GM12878 (cell line): ENCODE results near the gene SLC2A4. TPM values are rescaled to one million over a fixed set of nuclear protein-coding genes. Genes with fewer than 3 reads are reported as not detected.

Experiments
- BHLHE40 ChIP-seq, 2 experiments: fragments of 450-650 bp in 1 of 2; IDR thresholded peaks; 2 replicates each; pipeline ENCODE4 v1.6.1; 2011 to 2017; ENCODE audit warnings: low read depth in 2 of 2, borderline replicate concordance in 1 of 2, improper control_type of control experiment in 1 of 2, low read length in 1 of 2, mild to moderate bottlenecking in 1 of 2
- CHD2 ChIP-seq: IDR thresholded peaks from 2 replicates; pipeline ENCODE4 v1.6.1; 2011; ENCODE audit warnings: low read depth, low read length, improper control_type of control experiment, borderline replicate concordance
- CREM ChIP-seq: IDR thresholded peaks from 2 replicates; pipeline ENCODE4 v1.6.1; 2014; ENCODE audit warnings: antibody characterized with exemption, low read depth
- EED ChIP-seq: sonication (generic); IDR thresholded peaks from 2 replicates; pipeline ENCODE4 v1.6.1; 2016; ENCODE audit warnings: antibody characterized with exemption, low read depth
- ESRRA ChIP-seq: IDR thresholded peaks from 2 replicates; pipeline ENCODE4 v1.6.1; 2012; ENCODE audit warnings: mild to moderate bottlenecking, low read length, improper control_type of control experiment
- HDGF ChIP-seq: fragments of 450-650 bp; IDR thresholded peaks from 2 replicates; pipeline ENCODE4 v1.6.1; 2016; ENCODE audit warnings: antibody characterized with exemption
- IRF5 ChIP-seq: fragments of 450-650 bp; IDR thresholded peaks from 2 replicates; pipeline ENCODE4 v1.6.1; 2017; ENCODE audit warnings: borderline replicate concordance
- JUNB ChIP-seq: IDR thresholded peaks from 2 replicates; pipeline ENCODE4 v1.6.1; 2016; ENCODE audit warnings: antibody characterized with exemption, mild to moderate bottlenecking
- KAT2A ChIP-seq: conservative IDR thresholded peaks from 2 replicates; pipeline ENCODE4 v1.6.1; 2011; ENCODE audit warnings: low read depth, low read length; ENCODE audit not compliant: control insufficient read depth
- KLF5 ChIP-seq: fragments of 450-650 bp; IDR thresholded peaks from 2 replicates; pipeline ENCODE4 v1.6.1; 2014; ENCODE audit warnings: mild to moderate bottlenecking; ENCODE audit not compliant: partially characterized antibody
- MAX ChIP-seq: IDR thresholded peaks from 2 replicates; pipeline ENCODE4 v1.6.1; 2012; ENCODE audit warnings: low read depth, low read length, improper control_type of control experiment
- MYB ChIP-seq: fragments of 150-350 bp; IDR thresholded peaks from 2 replicates; pipeline ENCODE4 v1.6.1; 2014; ENCODE audit warnings: mild to moderate bottlenecking, low read depth, low read length, borderline replicate concordance
- NFYB ChIP-seq: IDR thresholded peaks from 2 replicates; pipeline ENCODE4 v1.6.1; 2011; ENCODE audit warnings: low read depth, mild to moderate bottlenecking, low read length, improper control_type of control experiment, moderate library complexity; ENCODE audit not compliant: insufficient read depth
- NR2C1 ChIP-seq: fragments of 450-650 bp; IDR thresholded peaks from 2 replicates; pipeline ENCODE4 v1.6.1; 2017; ENCODE audit warnings: antibody characterized with exemption, mild to moderate bottlenecking, moderate library complexity
- POLR2AphosphoS2 ChIP-seq: IDR thresholded peaks from 2 replicates; pipeline ENCODE4 v1.6.1; 2011; ENCODE audit warnings: low read depth, mild to moderate bottlenecking, low read length, improper control_type of control experiment, moderate library complexity
- POLR2AphosphoS5 ChIP-seq: IDR thresholded peaks from 2 replicates; pipeline ENCODE4 v1.6.1; 2011; ENCODE audit warnings: mild to moderate bottlenecking, low read length, inconsistent platforms
- RB1 ChIP-seq: fragments of 450-650 bp; formaldehyde crosslinking; IDR thresholded peaks from 2 replicates; pipeline ENCODE4 v1.6.1; 2017; ENCODE audit warnings: mild to moderate bottlenecking, borderline replicate concordance
- SIX5 ChIP-seq: IDR thresholded peaks from 2 replicates; pipeline ENCODE4 v1.6.1; 2011; ENCODE audit warnings: mild to moderate bottlenecking, low read depth, low read length, moderate library complexity; ENCODE audit not compliant: severe bottlenecking
- SMARCA5 ChIP-seq: fragments of 450-650 bp; IDR thresholded peaks from 2 replicates; pipeline ENCODE4 v1.6.1; 2017; ENCODE audit warnings: mild to moderate bottlenecking
- STAT1 ChIP-seq: fragments of 450-650 bp; conservative IDR thresholded peaks from 2 replicates; pipeline ENCODE4 v1.6.1; 2014; ENCODE audit warnings: antibody characterized with exemption, mild to moderate bottlenecking
- STAT3 ChIP-seq: IDR thresholded peaks from 2 replicates; pipeline ENCODE4 v1.6.1; 2011; ENCODE audit warnings: low read depth, low read length, improper control_type of control experiment
- TARDBP ChIP-seq: IDR thresholded peaks from 2 replicates; pipeline ENCODE4 v1.6.1; 2016; ENCODE audit warnings: borderline replicate concordance
- WRNIP1 ChIP-seq: IDR thresholded peaks from 2 replicates; pipeline ENCODE4 v1.6.1; 2011; ENCODE audit warnings: low read depth, low read length, improper control_type of control experiment, borderline replicate concordance
- polyA plus RNA-seq, 11 experiments: library from polyadenylated mRNA; depleted of rRNA in 4 of 11; unstranded in 6 of 11; stranded (reverse) in 5 of 11; fragments of >200 nt; fragmentation: Nextera tagmentation in 4 of 11; fragmentation: Illumina TruSeq in 1 of 11; extraction: Ambion mirVana in 4 of 11; extraction: Trizol in 1 of 11; gene quantifications; 1 replicate in 1 of 11; 2 replicates in 10 of 11; pipeline versions ENCODE4 v1.2.1 to v1.2.3, GENCODE V29; 2011 to 2016; ENCODE audit warnings: inconsistent platforms in 2 of 11, missing spikeins in 2 of 11, low read depth in 1 of 11
- total RNA-seq, 4 experiments: library from RNA; depleted of rRNA in 3 of 4; stranded (reverse); fragments of >200 nt in 3 of 4; fragmentation: Illumina TruSeq in 1 of 4; extraction: Trizol in 1 of 4; gene quantifications; 2 replicates each; pipeline versions ENCODE4 v1.2.1 to v1.2.3, GENCODE V29; 2013 to 2021
- TF ChIP-seq, protein P1 (sequence below): fragments of 450-650 bp; conservative IDR thresholded peaks from 2 replicates; pipeline ENCODE4 v1.6.1; 2017; ENCODE audit warnings: mild to moderate bottlenecking, moderate library complexity
- TF ChIP-seq, protein P2 (sequence below): fragments of 450-650 bp; IDR thresholded peaks from 2 replicates; pipeline ENCODE4 v1.6.1; 2017; ENCODE audit warnings: antibody characterized with exemption, mild to moderate bottlenecking, moderate library complexity

The SLC2A4 gene
- total and polyA plus RNA-seq, 10 of the 15 experiments (the other 5 are each of a cell fraction or from before 2014, with no cell fraction given) = 0.03 to 0.23 (median 0.04) TPM; not detected in 4

DNA sequence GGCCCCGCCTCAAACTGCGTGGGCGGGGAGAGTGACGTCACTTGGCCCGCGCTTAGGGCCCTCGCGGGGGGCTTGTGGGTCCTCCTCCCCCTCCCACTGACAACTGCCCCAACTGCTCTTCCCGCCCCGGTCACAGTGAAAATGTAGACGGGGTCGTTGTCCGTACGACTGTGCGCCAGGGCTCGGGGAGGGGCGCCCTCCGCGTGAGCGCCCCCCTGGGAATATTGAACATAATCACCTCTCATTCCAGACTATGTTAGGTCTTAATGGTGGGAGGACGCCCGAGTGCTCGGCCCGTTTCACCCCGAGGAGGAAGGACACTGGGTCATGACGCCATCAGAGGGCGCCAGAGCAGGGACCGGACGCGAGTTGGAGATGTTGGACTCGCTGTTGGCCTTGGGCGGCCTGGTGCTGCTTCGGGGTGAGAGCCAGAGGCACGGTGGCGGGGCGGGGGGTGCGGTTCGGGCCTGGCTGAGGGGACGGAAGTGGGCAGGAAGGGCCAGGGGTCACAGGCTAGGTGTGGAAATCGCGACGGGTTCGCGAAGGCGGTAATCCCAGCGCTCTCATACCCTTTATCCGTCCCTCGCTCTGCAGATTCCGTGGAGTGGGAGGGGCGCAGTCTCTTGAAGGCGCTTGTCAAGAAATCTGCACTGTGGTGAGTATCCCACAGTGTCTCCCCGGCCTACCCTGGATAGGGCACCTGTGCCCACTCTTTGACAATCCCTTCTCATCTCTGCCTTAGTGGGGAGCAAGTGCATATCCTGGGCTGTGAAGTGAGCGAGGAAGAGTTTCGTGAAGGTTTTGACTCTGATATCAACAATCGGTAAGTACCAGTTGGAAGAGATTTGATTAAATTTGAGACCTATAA, 29.1 kb upstream of the SLC2A4 start, which contains the start of gene ELP5 (continued):
- no peak for TF ChIP-seq ESRRA
- peak; percentile 98 for TF ChIP-seq CREM
- TF ChIP-seq TARDBP = no peak
- TF ChIP-seq, protein P1, sequence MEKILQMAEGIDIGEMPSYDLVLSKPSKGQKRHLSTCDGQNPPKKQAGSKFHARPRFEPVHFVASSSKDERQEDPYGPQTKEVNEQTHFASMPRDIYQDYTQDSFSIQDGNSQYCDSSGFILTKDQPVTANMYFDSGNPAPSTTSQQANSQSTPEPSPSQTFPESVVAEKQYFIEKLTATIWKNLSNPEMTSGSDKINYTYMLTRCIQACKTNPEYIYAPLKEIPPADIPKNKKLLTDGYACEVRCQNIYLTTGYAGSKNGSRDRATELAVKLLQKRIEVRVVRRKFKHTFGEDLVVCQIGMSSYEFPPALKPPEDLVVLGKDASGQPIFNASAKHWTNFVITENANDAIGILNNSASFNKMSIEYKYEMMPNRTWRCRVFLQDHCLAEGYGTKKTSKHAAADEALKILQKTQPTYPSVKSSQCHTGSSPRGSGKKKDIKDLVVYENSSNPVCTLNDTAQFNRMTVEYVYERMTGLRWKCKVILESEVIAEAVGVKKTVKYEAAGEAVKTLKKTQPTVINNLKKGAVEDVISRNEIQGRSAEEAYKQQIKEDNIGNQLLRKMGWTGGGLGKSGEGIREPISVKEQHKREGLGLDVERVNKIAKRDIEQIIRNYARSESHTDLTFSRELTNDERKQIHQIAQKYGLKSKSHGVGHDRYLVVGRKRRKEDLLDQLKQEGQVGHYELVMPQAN = peak; percentile 83
- no peak for TF ChIP-seq JUNB
- no peak for TF ChIP-seq STAT3
- TF ChIP-seq NFYB = no peak
- peak; percentile 37 for TF ChIP-seq SIX5
- TF ChIP-seq BHLHE40 (IDR thresholded peaks at IDR 0.05; ENCODE audit: borderline replicate concordance in 1 of 2, low read depth in 2 of 2, low read length in 1 of 2) = peak in 1 of 2 experiments; percentile 76; a peak in 2 of 4 replicates
- no peak for TF ChIP-seq MYB
- 0 out of 2 replicates have a peak, but pooled peaks have one; percentile 14 for TF ChIP-seq EED
- TF ChIP-seq KLF5 = peak; percentile 81
- no peak for TF ChIP-seq KAT2A
- TF ChIP-seq CHD2 = peak; percentile 5; the same call in 1 of the 2 replicates
- TF ChIP-seq STAT1 = peak; percentile 79; the same call in 1 of the 2 replicates
- TF ChIP-seq POLR2AphosphoS5 = peak; percentile 85
- peak; percentile 74; the same call in 1 of the 2 replicates for TF ChIP-seq HDGF
- TF ChIP-seq RB1 = peak; percentile 92; the same call in 1 of the 2 replicates
- peak; percentile 96 for TF ChIP-seq SMARCA5
- TF ChIP-seq NR2C1 = peak; percentile 62; the same call in 1 of the 2 replicates
- TF ChIP-seq, protein P2, sequence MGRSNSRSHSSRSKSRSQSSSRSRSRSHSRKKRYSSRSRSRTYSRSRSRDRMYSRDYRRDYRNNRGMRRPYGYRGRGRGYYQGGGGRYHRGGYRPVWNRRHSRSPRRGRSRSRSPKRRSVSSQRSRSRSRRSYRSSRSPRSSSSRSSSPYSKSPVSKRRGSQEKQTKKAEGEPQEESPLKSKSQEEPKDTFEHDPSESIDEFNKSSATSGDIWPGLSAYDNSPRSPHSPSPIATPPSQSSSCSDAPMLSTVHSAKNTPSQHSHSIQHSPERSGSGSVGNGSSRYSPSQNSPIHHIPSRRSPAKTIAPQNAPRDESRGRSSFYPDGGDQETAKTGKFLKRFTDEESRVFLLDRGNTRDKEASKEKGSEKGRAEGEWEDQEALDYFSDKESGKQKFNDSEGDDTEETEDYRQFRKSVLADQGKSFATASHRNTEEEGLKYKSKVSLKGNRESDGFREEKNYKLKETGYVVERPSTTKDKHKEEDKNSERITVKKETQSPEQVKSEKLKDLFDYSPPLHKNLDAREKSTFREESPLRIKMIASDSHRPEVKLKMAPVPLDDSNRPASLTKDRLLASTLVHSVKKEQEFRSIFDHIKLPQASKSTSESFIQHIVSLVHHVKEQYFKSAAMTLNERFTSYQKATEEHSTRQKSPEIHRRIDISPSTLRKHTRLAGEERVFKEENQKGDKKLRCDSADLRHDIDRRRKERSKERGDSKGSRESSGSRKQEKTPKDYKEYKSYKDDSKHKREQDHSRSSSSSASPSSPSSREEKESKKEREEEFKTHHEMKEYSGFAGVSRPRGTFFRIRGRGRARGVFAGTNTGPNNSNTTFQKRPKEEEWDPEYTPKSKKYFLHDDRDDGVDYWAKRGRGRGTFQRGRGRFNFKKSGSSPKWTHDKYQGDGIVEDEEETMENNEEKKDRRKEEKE = no peak
- no peak for TF ChIP-seq WRNIP1
- no peak; the same call in 1 of the 2 replicates for TF ChIP-seq MAX
- TF ChIP-seq POLR2AphosphoS2 = peak; percentile 87
- no peak for TF ChIP-seq IRF5
